Measurements from ENCODE around the gene TBC1D1.

TBC1D1 gene

DNA sequence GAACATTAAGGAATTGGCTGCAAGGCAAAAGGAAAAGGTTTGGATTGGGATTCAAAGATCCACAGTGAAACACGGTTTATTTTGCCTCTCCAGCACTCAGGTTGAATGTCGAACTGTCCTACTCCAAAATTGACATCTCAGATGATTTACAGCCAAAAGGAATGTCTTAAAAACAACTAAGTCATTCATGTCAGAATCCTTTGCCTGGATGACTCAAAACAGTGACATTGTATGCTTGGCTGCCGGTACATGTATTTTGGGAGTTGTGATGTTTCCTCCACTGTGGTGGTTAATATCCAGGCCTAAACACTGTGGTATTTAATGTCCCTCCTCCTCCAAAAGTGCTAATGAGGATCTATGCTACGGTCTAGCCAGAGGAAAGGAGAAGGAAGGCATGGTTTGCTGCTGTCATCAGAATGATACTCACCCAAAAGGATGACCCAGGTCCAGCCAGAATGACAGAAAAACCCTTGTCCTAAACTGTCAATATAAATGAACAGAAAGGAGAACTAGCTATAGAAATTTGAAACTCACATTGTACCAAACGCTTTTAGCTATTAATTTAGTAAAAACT is 43.5 kb upstream of the TBC1D1 start:
- H4K20me1 ChIP-seq (ENCODE audit: control insufficient read depth, insufficient read depth, low read depth, low read length), result no peaks in the 10 kb centered on the region
- H3F3A ChIP-seq (ENCODE audit: control insufficient read depth, insufficient read depth), result peaks cover 4% of the 10 kb centered on the region; the same call in 1 of the 2 replicates
- H3K4me3 ChIP-seq (ENCODE audit: low read length), result no peak overlapping the region
- no peaks in the 10 kb centered on the region for H3K79me2 ChIP-seq (ENCODE audit: control insufficient read depth, low read length)
- H3K9me2 ChIP-seq (replicated peaks; ENCODE audit: control insufficient read depth, low read length), result no peaks in the 10 kb centered on the region
- H3K36me3 ChIP-seq (ENCODE audit: control insufficient read depth, low read length), result peaks cover 71% of the 10 kb centered on the region
- no peak overlapping the region for H3K27ac ChIP-seq (ENCODE audit: low read depth, low read length)
- no peak for TF ChIP-seq CTCF (IDR thresholded peaks at IDR 0.05; ENCODE audit: low read depth, low read length, poor library complexity, severe bottlenecking)
- no peak for TF ChIP-seq EZH2phosphoT487 (IDR thresholded peaks at IDR 0.05; ENCODE audit: borderline replicate concordance, low read length)
- H3K4me1 ChIP-seq (ENCODE audit: control insufficient read depth, low read length), result peaks cover 13% of the 10 kb centered on the region
- no peak overlapping the region for H3K4me2 ChIP-seq (ENCODE audit: low read length)
- no peaks in the 10 kb centered on the region for H3K27me3 ChIP-seq (ENCODE audit: control insufficient read depth, low read length)
- H3K9me3 ChIP-seq (ENCODE audit: control insufficient read depth, insufficient read depth, low read length), result no peaks in the 10 kb centered on the region

GRCh38 chr4:37852376-37852775 is 38.5 kb upstream of the TBC1D1 start:
- no peaks in the 10 kb centered on the region for H3K9me3 ChIP-seq (ENCODE audit: control insufficient read depth, insufficient read depth, low read length)
- H4K20me1 ChIP-seq (ENCODE audit: control insufficient read depth, insufficient read depth, low read depth, low read length), result no peaks in the 10 kb centered on the region
- no peak overlapping the region for H3K27ac ChIP-seq (ENCODE audit: low read depth, low read length)
- H3K9me2 ChIP-seq (replicated peaks; ENCODE audit: control insufficient read depth, low read length), result no peaks in the 10 kb centered on the region
- H3F3A ChIP-seq (ENCODE audit: control insufficient read depth, insufficient read depth), result peaks cover 4% of the 10 kb centered on the region; the same call in 1 of the 2 replicates
- H3K4me2 ChIP-seq (ENCODE audit: low read length), result no peak overlapping the region
- TF ChIP-seq CTCF (IDR thresholded peaks at IDR 0.05; ENCODE audit: low read depth, low read length, poor library complexity, severe bottlenecking), result no peak
- TF ChIP-seq EZH2phosphoT487 (IDR thresholded peaks at IDR 0.05; ENCODE audit: borderline replicate concordance, low read length), result no peak
- peaks cover 13% of the 10 kb centered on the region for H3K4me1 ChIP-seq (ENCODE audit: control insufficient read depth, low read length)
- no peaks in the 10 kb centered on the region for H3K79me2 ChIP-seq (ENCODE audit: control insufficient read depth, low read length)
- H3K27me3 ChIP-seq (ENCODE audit: control insufficient read depth, low read length), result no peaks in the 10 kb centered on the region
- H3K36me3 ChIP-seq (ENCODE audit: control insufficient read depth, low read length), result peaks cover 56% of the 10 kb centered on the region
- H3K4me3 ChIP-seq (ENCODE audit: low read length), result no peak overlapping the region

DNA sequence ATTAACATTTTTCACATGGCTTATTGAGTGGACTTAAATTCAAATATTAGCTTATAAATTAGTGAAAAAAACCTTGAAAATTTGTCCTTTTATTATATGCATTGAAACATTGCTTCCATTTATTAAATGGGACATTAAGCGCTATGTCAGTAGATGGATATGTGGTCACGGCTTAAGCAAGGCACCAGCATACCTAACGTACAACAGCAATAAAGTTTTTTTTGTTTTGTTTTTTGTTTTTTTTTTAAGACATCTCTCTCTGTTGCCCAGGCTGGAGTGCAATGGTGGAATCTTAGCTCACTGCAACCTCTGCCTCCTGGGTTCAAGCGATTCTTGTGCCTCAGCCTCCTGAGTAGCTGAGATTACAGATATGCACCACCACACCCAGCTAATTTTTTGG is 32.8 kb upstream of the TBC1D1 start:
- Histone ChIP-seq H3K79me2 (ENCODE audit: control insufficient read depth, low read length) (no peaks in the 10 kb centered on the region), H3K9me2 (replicated peaks; ENCODE audit: control insufficient read depth, low read length) (no peaks in the 10 kb centered on the region), H4K20me1 (ENCODE audit: control insufficient read depth, insufficient read depth, low read depth, low read length) (no peaks in the 10 kb centered on the region), H3K4me2 (ENCODE audit: low read length) (no peak overlapping the region), H3K27ac (ENCODE audit: low read depth, low read length) (no peak overlapping the region), H3K36me3 (ENCODE audit: control insufficient read depth, low read length) (peaks cover 61% of the 10 kb centered on the region), H3K4me3 (ENCODE audit: low read length) (no peak overlapping the region), H3K9me3 (ENCODE audit: control insufficient read depth, insufficient read depth, low read length) (no peaks in the 10 kb centered on the region), H3K4me1 (ENCODE audit: control insufficient read depth, low read length) (no peaks in the 10 kb centered on the region), H3F3A (ENCODE audit: control insufficient read depth, insufficient read depth) (no peaks in the 10 kb centered on the region), H3K27me3 (ENCODE audit: control insufficient read depth, low read length) (no peaks in the 10 kb centered on the region)
- TF ChIP-seq CTCF (IDR thresholded peaks at IDR 0.05; ENCODE audit: low read depth, low read length, poor library complexity, severe bottlenecking) (no peak), EZH2phosphoT487 (IDR thresholded peaks at IDR 0.05; ENCODE audit: borderline replicate concordance, low read length) (no peak)

All from DOHH2 (cell line).